ENCODE results near the gene RTN1.
A peak's percentile ranks its signal among the peaks of the same experiment; 100 is the strongest.

RTN1 gene, protein sequence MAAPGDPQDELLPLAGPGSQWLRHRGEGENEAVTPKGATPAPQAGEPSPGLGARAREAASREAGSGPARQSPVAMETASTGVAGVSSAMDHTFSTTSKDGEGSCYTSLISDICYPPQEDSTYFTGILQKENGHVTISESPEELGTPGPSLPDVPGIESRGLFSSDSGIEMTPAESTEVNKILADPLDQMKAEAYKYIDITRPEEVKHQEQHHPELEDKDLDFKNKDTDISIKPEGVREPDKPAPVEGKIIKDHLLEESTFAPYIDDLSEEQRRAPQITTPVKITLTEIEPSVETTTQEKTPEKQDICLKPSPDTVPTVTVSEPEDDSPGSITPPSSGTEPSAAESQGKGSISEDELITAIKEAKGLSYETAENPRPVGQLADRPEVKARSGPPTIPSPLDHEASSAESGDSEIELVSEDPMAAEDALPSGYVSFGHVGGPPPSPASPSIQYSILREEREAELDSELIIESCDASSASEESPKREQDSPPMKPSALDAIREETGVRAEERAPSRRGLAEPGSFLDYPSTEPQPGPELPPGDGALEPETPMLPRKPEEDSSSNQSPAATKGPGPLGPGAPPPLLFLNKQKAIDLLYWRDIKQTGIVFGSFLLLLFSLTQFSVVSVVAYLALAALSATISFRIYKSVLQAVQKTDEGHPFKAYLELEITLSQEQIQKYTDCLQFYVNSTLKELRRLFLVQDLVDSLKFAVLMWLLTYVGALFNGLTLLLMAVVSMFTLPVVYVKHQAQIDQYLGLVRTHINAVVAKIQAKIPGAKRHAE
- total RNA-seq, result 18.9 to 111 (median 38.8) reads per million in 18 experiments

DNA sequence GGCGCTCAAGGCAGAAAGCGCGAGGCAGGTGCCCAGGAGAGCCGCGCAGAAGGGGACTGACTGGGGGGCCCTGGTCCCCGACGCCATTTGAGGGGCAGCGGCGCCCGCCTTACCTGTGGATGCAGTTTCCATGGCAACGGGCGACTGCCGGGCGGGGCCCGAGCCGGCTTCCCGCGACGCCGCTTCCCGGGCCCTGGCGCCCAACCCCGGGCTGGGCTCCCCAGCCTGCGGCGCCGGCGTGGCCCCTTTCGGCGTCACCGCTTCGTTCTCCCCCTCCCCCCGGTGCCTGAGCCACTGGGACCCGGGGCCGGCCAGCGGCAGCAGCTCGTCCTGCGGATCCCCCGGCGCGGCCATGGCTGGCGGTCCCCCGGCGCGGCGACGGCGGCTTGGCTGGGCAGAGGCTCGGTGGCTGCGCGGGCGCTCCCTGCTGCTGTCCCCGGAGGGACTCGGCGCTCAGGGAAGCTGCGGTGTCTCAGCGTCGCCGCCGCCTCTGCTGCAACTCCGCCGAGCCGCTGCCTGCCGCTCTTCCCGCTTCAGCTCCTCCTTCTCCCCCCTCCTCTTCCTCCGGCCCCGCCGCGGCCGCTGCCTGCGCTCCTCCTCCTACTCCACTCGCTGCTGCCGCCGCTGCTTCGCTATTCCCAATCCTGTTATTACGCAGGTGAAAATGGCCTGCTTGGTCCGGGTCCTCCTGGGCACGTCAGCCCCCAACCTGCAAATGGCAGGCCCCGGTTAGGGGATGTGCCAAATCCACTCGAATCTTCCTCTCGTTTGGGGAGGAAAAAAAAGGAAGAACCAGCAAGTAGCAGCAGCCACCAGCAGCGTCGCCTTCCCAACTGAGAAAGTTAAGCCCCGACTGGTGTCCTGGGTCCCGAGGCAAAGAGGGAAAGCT lies at the start of gene RTN1:
RTN1 (minus strand) TSS at position 500 of the 889 bp plus-strand sequence; CDS start at position 354, 146 bp downstream.
- peak; percentile 65 to 81 for DNase-seq

DNA sequence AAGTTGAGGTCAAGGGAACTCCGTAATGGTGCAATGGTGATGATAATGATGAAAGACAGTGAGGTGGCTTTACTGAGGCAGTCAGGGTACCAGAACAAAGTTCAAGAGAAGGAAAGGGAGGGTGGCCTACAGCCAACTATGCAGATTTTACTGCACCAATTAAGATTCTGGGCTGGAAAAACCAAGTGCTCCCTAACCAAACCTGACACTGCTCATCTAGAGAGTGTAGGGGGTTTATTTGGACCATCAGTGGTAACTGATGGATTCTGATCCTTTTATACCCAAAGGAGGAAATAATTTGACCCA lies 49.8 kb upstream of the RTN1 start:
- peak in 1 of 2 donors; percentile 12 for DNase-seq

DNA sequence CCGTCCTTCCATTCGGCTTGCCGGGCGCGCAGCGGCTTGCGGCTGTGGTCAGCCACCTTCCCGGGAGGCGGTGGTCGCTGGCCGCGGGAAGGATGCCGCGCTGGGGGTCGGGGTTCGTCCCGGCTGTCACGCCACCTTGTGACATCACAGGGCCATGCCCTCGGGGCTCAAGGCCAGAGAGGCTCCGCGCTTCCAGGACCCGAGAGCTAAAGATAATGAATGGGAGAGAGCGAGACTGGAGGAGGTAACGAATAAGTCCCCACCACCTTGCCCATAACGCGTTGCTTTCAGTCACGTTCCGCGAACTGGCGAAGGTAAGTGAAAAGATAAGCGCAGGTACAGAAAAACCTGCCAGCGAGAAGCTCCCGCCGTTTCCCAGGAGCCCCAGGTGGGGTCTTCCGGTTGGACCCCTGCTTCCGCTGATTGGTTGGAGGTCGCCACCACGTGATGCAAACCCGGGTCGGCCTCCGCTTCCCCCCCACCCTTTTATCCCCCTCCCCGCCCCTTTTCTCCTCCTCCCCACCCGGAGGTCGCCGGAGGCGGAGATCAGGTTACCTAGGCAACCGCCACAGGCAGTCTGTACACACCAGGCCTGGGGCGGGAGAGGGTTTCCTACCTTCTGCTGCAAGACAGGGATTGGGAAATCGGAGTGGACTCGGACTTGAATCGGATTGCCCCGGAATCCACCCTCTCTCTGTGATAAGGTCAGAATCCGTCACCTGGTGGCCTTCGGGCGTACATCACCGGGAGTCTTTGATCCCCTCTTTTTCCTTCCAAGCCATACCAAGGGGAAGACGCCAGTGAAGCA lies 49.2 kb upstream of the RTN1 start, which contains the start of gene LRRC9:
LRRC9 (plus strand) TSS at position 575 of the 808 bp plus-strand sequence.
- DNase-seq, result peak in 1 of 2 donors; percentile 2

DNA sequence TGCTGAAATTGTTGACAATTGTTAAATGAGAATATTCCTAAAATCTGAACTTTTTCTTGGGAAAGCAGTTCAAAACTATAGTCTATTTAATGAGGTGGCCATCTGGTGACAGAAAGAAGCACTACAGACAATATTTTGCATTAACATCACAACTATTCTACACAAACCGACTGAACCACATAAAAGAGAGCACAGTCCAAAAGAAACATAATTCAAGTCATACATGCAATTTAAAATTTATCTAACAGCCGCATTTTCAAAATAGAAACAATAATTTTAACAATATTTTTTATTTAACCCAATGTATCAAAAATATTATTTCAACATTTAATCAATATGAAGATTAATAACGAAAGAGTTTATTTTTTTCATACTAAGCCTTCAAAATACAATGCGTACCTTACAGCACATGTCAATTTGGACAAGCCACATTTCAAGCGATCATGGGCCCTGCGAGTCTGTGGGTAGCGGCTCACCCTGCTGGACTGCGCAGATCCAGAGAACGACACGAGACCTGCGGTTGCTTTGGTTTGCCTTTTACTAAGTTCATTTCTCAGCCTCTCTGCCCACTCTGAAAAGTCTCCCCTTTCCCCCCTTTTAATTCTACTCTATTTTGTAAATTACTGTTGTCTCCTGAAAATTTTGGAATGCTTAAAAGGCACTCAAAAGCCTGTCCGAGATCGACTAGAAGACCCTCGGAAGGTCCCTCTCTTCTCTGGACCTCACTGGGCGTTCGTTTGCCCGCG lies 48.4 kb upstream of the RTN1 start:
- peak; percentile 44 to 51 for DNase-seq

DNA sequence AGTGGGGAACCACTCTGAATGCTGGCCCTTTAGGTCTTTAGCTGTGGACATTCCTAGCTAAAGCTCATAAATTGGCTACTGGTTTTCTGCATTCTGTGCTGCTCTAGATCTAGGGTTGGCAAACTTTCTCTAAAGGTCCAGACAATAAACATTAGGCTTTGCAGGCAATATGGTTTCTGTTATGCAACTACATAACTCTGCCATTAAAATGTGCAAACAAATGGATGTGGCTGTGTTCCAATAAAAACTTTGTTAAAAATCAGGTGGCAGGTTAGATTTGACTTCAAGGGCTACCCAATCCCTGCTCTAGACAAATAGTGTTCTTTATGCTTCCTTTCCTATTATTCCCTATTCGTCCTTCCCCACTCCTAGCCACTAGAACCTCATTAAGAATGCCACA lies 42.6 kb upstream of the RTN1 start:
- no peak for DNase-seq

DNA sequence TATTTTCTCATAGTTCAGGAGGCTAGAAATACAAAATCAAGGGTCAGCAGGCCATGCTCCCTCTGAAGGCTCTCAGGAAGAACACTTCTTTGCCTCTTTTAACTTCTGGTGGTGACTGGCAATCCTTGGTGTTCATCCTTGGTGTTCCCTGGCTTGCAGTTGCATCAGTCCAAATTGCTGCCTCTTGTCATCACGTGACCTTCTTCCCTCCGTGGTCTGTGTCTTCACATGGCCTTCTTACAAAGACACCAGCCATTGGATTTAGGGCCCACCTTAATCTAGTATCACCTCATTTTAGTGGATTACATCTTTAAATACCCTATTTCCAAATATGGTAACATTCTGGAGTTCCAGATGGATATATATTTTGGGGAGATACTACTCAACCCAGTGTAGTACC lies 41.9 kb upstream of the RTN1 start:
- DNase-seq, result no peak

DNA sequence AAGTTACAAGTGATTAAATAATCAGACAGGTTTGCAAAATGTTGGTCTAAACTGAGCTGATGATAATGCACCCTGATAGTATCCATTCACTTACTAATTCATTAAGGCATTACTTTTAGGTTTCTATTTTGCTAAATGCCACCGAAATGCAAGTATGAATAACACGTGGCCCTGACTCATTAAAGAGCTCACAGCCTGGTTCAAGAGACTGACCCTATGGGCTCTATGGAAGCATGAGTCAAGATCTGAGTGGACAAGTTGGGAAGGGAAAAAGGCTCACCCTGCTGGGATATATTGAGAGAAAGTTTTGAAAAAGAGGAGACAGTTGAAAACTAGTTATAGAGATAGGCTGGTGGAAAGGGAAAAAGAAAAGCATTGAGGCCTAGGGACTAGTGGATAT lies 34.6 kb upstream of the RTN1 start:
- DNase-seq, result no peak

DNA sequence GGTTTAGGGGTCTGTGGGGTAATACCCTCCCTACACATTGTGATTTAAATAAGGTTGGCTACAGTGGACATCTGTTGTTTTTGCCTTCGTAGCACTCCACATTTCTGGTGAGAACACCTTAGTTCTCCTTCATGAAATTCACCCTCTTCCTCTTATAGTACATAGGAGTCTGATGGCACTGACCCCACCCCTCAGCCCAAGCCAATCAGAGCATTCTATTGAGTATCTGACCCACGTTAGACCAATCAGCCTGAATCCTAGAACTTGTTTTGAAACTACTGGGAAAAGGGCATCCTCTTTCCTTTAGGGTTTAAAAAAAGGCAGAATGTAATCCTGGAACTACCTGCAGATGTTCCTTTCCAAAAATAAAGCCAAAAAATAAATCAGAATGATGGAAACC lies 33.6 kb upstream of the RTN1 start:
- DNase-seq, result no peak

DNA sequence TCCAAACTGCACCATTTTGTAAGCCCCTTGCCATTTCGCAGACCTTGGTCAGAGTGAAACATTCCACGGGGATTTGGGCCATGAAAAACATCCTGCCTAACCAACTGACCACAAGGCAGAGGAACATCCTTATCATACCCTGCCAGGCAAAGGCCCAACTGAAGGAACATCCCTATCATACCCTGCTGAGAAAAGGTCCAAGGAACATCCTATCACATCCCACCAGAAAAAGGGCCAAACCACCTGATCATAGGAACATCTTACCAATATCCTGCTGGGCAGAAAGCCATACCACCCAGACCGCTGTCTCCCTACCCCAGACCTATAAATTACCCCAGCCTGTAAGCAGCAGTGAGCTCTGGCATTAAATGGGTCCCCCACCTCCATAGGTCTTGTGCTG lies 30.0 kb upstream of the RTN1 start:
- no peak for DNase-seq

DNA sequence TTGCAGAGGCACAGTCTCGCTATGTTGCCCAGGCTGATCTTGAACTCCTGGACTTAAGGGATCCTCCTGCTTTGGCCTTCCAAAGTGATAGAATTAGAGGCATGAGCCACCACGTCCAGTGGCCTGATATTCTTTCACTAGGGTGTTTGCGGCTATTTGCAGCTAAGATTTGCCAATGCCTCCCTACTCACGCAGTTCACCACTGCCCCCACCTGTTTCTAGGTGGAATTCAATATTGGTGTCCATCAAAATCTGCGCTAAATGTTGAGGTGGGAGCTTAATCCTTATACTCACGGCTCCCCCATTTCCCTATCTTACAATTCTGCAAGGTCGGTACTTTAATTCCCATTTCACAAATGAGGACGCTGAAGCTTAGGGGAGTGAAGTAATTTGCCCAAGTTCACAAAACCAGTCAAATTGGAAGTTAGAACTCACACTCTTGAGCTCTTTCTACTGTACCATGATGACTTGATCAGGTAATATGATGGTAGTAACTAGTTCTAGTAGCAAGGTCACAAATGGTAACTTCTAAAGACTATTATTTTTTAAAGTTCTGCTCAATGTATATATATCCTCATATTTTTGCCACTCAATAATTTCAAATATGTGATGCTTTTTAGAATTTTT lies 27.3 kb upstream of the RTN1 start:
- peak; percentile 60 to 64 for DNase-seq

DNA sequence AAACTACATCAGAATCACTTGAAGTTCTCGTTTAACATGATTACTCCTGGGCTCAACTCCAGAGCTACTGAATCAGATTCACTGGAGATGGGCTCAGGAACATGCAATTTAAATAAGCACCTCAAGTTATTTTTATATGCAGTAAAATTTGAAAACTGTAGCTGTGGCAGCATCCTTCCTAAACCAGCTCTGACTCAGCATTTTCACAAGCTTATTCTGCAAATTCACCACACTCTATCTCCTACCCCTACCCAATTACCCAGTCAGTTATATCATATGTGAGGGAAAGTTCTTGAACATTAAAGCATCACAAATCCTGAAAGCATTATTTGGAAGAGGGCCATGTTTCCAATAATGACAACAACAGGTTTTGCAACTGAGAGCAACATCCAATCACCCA lies 25.1 kb upstream of the RTN1 start:
- DNase-seq, result no peak

DNA sequence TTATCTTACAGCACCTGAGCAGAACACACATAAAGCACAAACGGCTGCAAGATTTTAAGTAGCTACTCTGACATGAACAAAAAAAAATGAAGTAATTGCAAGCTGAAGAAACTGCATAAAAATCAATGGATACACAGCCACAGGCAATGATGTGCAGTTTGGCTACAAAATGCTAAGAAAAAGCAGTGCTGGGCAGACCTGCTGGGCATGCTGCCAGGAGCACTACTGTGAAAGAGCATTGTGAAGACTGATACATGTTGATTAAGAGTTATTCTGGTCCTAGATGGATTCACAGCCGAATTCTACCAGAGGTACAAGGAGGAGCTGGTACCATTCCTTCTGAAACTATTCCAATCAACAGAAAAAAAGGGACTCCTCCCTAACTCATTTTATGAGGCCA lies 20.1 kb upstream of the RTN1 start:
- DNase-seq, result no peak

DNA sequence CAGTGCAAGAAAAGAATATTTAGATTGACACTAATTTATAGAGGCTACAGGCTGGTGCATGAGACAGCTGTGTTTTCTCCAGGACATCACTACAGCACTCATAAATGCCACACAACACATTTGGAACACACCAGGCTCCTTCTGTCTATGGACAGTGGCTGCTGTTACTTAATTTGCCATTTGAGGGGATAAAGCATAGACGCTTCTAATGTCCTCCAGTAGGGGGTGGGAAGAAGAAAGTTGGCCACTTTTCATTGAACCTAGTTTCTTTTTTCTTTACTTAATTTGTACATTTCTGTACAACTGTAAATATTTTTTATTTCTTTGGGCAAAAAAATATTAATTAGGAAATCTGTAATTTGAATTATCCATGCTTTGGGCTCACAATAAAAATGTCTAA lies 12.4 kb upstream of the RTN1 start:
- DNase-seq, result peak in 1 of 2 donors; percentile 20

DNA sequence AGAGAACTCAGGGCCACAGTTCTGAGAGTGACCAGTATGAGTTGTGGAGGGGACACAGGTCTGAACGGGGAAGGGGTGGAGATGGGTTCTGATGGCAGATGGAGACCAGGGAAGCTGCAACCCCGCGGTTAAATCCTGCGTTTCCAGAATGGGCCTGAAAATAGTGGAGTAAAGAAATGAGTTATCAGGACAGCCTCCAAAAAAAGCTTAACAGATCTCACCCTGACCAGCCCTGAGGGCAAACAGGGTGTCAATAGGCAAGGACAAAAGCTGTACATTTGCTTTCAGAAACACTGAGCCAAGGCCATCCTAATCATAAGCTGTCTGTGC lies 555 bp upstream of the RTN1 start:
- no peak for DNase-seq

DNA sequence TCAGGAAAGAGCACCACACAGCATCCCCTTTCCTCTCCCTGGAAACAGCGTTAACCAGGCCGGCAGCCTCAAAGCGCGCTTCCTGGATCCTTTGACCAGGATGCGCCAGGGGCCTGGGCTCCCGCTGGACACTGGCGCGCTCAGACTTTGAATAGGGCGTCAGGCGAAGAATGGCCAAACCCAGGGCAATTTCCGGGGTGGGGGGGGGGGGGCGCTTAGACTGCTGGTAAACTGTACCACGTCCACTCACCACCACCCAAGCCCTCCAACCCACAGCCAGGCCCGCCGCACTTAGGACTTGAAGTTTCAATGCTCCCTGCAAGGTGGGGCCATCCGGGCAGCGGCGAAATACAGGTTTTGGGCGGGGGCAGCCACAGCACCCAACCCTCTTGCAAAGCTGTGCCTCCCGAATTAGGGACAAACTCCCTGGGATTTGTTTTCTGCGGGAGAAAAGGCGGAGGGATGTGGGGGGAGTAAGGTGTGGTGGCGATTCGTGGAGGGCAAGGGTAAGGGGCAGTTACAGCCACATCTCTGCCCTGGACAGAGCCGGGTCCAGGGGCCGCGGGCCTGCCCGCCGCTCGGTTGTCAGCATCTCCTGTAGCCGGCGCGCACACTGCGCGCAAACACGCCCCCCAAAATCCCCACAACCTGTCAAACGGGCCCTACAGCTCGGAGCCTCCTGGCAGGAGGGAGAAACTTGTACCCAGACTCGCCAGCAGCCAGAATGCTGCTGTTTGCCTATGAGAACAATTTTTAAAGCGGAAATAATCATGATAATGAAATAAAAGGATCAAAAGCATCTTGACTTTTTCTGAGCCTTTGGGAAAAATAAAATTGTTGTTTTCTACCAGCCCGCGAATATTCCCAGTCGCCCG lies 958 bp downstream of the RTN1 start:
- DNase-seq, result no peak

DNA sequence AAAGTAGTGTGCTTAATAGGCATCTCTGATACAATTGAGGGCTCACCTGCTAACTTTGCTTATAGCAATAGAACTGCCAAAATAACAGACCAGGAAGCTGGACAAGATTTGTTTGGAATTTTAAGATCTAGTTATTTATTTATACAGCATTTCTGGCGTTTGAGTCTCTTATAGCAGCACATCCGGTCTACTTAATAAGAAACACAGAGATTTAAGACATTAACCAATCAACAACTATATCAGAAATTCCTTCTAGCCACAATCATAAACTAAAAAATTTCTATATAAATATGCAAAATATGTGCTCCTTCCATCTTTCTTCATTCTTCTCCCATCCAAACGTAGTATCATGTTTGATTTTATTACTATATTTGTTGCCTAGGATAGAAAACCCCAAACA lies 2.6 kb downstream of the RTN1 start:
- DNase-seq, result no peak

DNA sequence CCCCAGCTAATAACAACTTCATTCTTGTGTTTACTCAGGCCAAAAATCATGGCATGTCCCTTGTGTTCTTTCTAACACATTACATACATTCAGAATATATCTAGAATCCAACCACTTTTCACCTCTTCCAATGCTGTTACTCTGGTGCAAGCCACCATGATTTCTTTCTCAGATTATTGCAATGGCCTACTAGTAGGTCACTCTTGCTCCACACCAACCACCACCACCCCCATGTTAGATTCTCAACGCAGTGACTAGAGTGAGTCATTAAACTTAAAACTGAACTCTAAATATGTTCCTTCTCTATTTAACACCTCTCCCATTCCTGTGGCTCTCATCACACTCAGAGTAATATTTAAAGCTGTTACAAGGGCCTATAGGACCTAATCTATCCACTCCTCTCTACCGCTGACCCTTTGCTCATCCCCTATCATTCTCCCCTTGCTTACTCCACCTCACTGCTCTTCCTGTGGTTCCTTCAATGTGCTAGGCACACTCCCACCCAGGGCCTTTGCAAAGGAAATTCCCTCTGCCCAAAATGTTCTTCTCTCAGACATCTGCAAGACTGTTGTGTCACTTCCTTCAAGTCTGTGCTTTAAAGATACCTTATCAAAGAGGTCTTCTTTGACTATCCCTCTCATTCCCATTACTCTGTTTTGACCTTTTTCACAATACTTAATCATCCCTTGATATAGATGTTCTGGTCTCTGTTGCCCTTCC lies 6.6 kb downstream of the RTN1 start:
- peak; percentile 75 to 80 for DNase-seq

DNA sequence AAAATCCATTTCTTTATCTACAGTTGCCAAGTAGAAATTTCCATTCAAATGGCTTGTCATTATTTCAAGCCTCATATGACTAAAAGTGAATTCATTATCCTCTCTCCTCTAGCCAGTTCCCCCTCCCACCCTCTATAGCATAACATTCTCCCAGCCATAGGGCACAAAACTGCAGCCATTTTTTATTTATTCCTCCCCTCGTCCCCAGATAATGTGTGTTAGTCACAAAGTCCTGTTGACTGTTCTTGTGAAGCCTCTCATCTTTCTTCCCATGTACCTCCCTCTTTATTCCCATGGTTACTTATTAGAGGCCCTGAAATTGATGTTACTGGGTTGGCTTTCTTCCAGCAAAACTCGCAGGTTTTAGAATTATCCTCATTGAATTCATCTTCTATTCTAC lies 13.2 kb downstream of the RTN1 start:
- no peak for DNase-seq

DNA sequence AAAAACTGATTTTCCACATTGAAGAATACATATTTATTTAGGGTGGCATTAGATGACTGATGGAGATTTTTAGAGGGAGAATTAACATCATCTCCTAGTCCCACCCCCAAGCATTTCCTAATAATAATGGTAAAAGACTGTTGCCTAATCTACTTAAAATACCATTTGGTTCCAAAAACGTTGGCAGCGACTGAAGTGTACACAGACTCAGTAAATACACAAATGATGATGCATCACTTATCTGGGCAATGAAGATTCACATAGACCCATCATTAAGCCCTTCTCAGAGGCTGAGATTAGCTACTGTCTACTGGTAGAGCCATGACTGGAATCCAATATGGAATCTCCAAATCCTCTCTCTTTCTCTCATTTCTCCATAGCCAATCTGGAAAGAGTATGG lies 18.2 kb downstream of the RTN1 start:
- DNase-seq, result no peak
